ENCODE data around the gene FOXP4. TPM values are rescaled to one million over a fixed set of nuclear protein-coding genes. Genes with fewer than 3 reads are reported as not detected.

The FOXP4 gene
- total RNA-seq, 1 donor from 2014 or later = 1.6 TPM

- no peak overlapping the region for H3K27ac ChIP-seq (ENCODE audit: low read depth, low read length)
- peaks cover 15 to 40% (median 28%) of the 10 kb centered on the region in 3 donors for H3K27me3 ChIP-seq (ENCODE audit: control insufficient read depth in 3 of 3, insufficient read depth in 3 of 3, low read length in 3 of 3)
- no peaks in the 10 kb centered on the region for H3K36me3 ChIP-seq (ENCODE audit: control insufficient read depth in 3 of 3, insufficient read depth in 3 of 3, low read length in 3 of 3)
Measured at GRCh38 chr6:41522780-41523548, 23.2 kb upstream of the FOXP4 start.

GRCh38 chr6:41523915-41524633 lies 22.1 kb upstream of the FOXP4 start:
- no peak overlapping the region for H3K4me3 ChIP-seq (ENCODE audit: low read length in 3 of 3)
- H3K9ac ChIP-seq (ENCODE audit: low read depth in 1 of 3, low read length in 3 of 3) = no peak overlapping the region
- H3K27me3 ChIP-seq (ENCODE audit: control insufficient read depth in 3 of 3, insufficient read depth in 3 of 3, low read length in 3 of 3) = peaks cover 24 to 51% (median 36%) of the 10 kb centered on the region in 3 donors
- no peaks in the 10 kb centered on the region for H3K36me3 ChIP-seq (ENCODE audit: control insufficient read depth in 3 of 3, insufficient read depth in 3 of 3, low read length in 3 of 3)
- H3K27ac ChIP-seq (ENCODE audit: low read depth, low read length) = no peak overlapping the region
- H3K4me1 ChIP-seq (ENCODE audit: control insufficient read depth in 3 of 3, insufficient read depth in 3 of 3, low read length in 3 of 3) = peaks cover 0 to 4% (median 0%) of the 10 kb centered on the region in 3 donors
- no peaks in the 10 kb centered on the region for H3K9me3 ChIP-seq (ENCODE audit: control insufficient read depth in 3 of 3, low read length in 3 of 3)

More at GRCh38 chr6:41522780-41523548, 23.2 kb upstream of the FOXP4 start:
- Histone ChIP-seq H3K4me1 (ENCODE audit: control insufficient read depth in 3 of 3, insufficient read depth in 3 of 3, low read length in 3 of 3) (no peaks in the 10 kb centered on the region), H3K4me3 (ENCODE audit: low read length in 3 of 3) (no peak overlapping the region), H3K9ac (ENCODE audit: low read depth in 1 of 3, low read length in 3 of 3) (no peak overlapping the region), H3K9me3 (ENCODE audit: control insufficient read depth in 3 of 3, low read length in 3 of 3) (no peaks in the 10 kb centered on the region)

GRCh38 chr6:41524634-41525011 lies 21.6 kb upstream of the FOXP4 start:
- Histone ChIP-seq H3K4me1 (ENCODE audit: control insufficient read depth in 3 of 3, insufficient read depth in 3 of 3, low read length in 3 of 3) (peaks cover 0 to 4% (median 0%) of the 10 kb centered on the region in 3 donors), H3K27me3 (ENCODE audit: control insufficient read depth in 3 of 3, insufficient read depth in 3 of 3, low read length in 3 of 3) (peaks cover 25 to 57% (median 41%) of the 10 kb centered on the region in 3 donors), H3K9me3 (ENCODE audit: control insufficient read depth in 3 of 3, low read length in 3 of 3) (no peaks in the 10 kb centered on the region)

GRCh38 chr6:41527721-41528408 lies 18.3 kb upstream of the FOXP4 start:
- Histone ChIP-seq H3K9me3 (ENCODE audit: control insufficient read depth in 3 of 3, low read length in 3 of 3) (no peaks in the 10 kb centered on the region), H3K9ac (ENCODE audit: low read depth in 1 of 3, low read length in 3 of 3) (no peak overlapping the region), H3K27me3 (ENCODE audit: control insufficient read depth in 3 of 3, insufficient read depth in 3 of 3, low read length in 3 of 3) (peaks cover 20 to 55% (median 37%) of the 10 kb centered on the region in 3 donors), H3K4me1 (ENCODE audit: control insufficient read depth in 3 of 3, insufficient read depth in 3 of 3, low read length in 3 of 3) (peaks cover 6 to 9% (median 8%) of the 10 kb centered on the region in 3 donors), H3K4me3 (ENCODE audit: low read length in 3 of 3) (no peak overlapping the region), H3K36me3 (ENCODE audit: control insufficient read depth in 3 of 3, insufficient read depth in 3 of 3, low read length in 3 of 3) (no peaks in the 10 kb centered on the region), H3K27ac (ENCODE audit: low read depth, low read length) (no peak overlapping the region)

More at GRCh38 chr6:41524634-41525011, 21.6 kb upstream of the FOXP4 start:
- Histone ChIP-seq H3K27ac (ENCODE audit: low read depth, low read length) (no peak overlapping the region), H3K4me3 (ENCODE audit: low read length in 3 of 3) (no peak overlapping the region), H3K9ac (ENCODE audit: low read depth in 1 of 3, low read length in 3 of 3) (no peak overlapping the region), H3K36me3 (ENCODE audit: control insufficient read depth in 3 of 3, insufficient read depth in 3 of 3, low read length in 3 of 3) (no peaks in the 10 kb centered on the region)

GRCh38 chr6:41528409-41528963 lies 17.7 kb upstream of the FOXP4 start:
- H3K4me1 ChIP-seq (ENCODE audit: control insufficient read depth in 3 of 3, insufficient read depth in 3 of 3, low read length in 3 of 3) = peaks cover 6 to 9% (median 8%) of the 10 kb centered on the region in 3 donors
- no peak overlapping the region for H3K9ac ChIP-seq (ENCODE audit: low read depth in 1 of 3, low read length in 3 of 3)
- peaks cover 14 to 49% (median 31%) of the 10 kb centered on the region in 3 donors for H3K27me3 ChIP-seq (ENCODE audit: control insufficient read depth in 3 of 3, insufficient read depth in 3 of 3, low read length in 3 of 3)
- no peaks in the 10 kb centered on the region for H3K36me3 ChIP-seq (ENCODE audit: control insufficient read depth in 3 of 3, insufficient read depth in 3 of 3, low read length in 3 of 3)
- H3K27ac ChIP-seq (ENCODE audit: low read depth, low read length) = no peak overlapping the region
- no peak overlapping the region for H3K4me3 ChIP-seq (ENCODE audit: low read length in 3 of 3)
- H3K9me3 ChIP-seq (ENCODE audit: control insufficient read depth in 3 of 3, low read length in 3 of 3) = no peaks in the 10 kb centered on the region

- no peak overlapping the region for H3K9ac ChIP-seq (ENCODE audit: low read depth in 1 of 3, low read length in 3 of 3)
- H3K4me1 ChIP-seq (ENCODE audit: control insufficient read depth in 3 of 3, insufficient read depth in 3 of 3, low read length in 3 of 3) = peaks cover 6 to 9% (median 8%) of the 10 kb centered on the region in 3 donors
- peaks cover 11 to 44% (median 28%) of the 10 kb centered on the region in 3 donors for H3K27me3 ChIP-seq (ENCODE audit: control insufficient read depth in 3 of 3, insufficient read depth in 3 of 3, low read length in 3 of 3)
- no peak overlapping the region for H3K27ac ChIP-seq (ENCODE audit: low read depth, low read length)
- H3K36me3 ChIP-seq (ENCODE audit: control insufficient read depth in 3 of 3, insufficient read depth in 3 of 3, low read length in 3 of 3) = no peaks in the 10 kb centered on the region
- H3K9me3 ChIP-seq (ENCODE audit: control insufficient read depth in 3 of 3, low read length in 3 of 3) = no peaks in the 10 kb centered on the region
- H3K4me3 ChIP-seq (ENCODE audit: low read length in 3 of 3) = no peak overlapping the region
Measured at GRCh38 chr6:41529049-41529448, 17.1 kb upstream of the FOXP4 start.

GRCh38 chr6:41529970-41530369 lies 16.2 kb upstream of the FOXP4 start:
- Histone ChIP-seq H3K27ac (ENCODE audit: low read depth, low read length) (no peak overlapping the region), H3K36me3 (ENCODE audit: control insufficient read depth in 3 of 3, insufficient read depth in 3 of 3, low read length in 3 of 3) (no peaks in the 10 kb centered on the region), H3K27me3 (ENCODE audit: control insufficient read depth in 3 of 3, insufficient read depth in 3 of 3, low read length in 3 of 3) (peaks cover 11 to 44% (median 28%) of the 10 kb centered on the region in 3 donors), H3K4me1 (ENCODE audit: control insufficient read depth in 3 of 3, insufficient read depth in 3 of 3, low read length in 3 of 3) (peaks cover 6 to 9% (median 8%) of the 10 kb centered on the region in 3 donors), H3K9me3 (ENCODE audit: control insufficient read depth in 3 of 3, low read length in 3 of 3) (no peaks in the 10 kb centered on the region), H3K9ac (ENCODE audit: low read depth in 1 of 3, low read length in 3 of 3) (no peak overlapping the region), H3K4me3 (ENCODE audit: low read length in 3 of 3) (no peak overlapping the region)

GRCh38 chr6:41530476-41530875 lies 15.7 kb upstream of the FOXP4 start:
- peaks cover 6 to 9% (median 8%) of the 10 kb centered on the region in 3 donors for H3K4me1 ChIP-seq (ENCODE audit: control insufficient read depth in 3 of 3, insufficient read depth in 3 of 3, low read length in 3 of 3)
- H3K9ac ChIP-seq (ENCODE audit: low read depth in 1 of 3, low read length in 3 of 3) = no peak overlapping the region
- H3K27me3 ChIP-seq (ENCODE audit: control insufficient read depth in 3 of 3, insufficient read depth in 3 of 3, low read length in 3 of 3) = peaks cover 11 to 44% (median 28%) of the 10 kb centered on the region in 3 donors
- no peaks in the 10 kb centered on the region for H3K36me3 ChIP-seq (ENCODE audit: control insufficient read depth in 3 of 3, insufficient read depth in 3 of 3, low read length in 3 of 3)
- no peak overlapping the region for H3K27ac ChIP-seq (ENCODE audit: low read depth, low read length)
- H3K9me3 ChIP-seq (ENCODE audit: control insufficient read depth in 3 of 3, low read length in 3 of 3) = no peaks in the 10 kb centered on the region
- no peak overlapping the region for H3K4me3 ChIP-seq (ENCODE audit: low read length in 3 of 3)

- Histone ChIP-seq H3K27me3 (ENCODE audit: control insufficient read depth in 3 of 3, insufficient read depth in 3 of 3, low read length in 3 of 3) (peaks cover 11 to 44% (median 28%) of the 10 kb centered on the region in 3 donors), H3K27ac (ENCODE audit: low read depth, low read length) (no peak overlapping the region), H3K4me1 (ENCODE audit: control insufficient read depth in 3 of 3, insufficient read depth in 3 of 3, low read length in 3 of 3) (peaks cover 6 to 9% (median 8%) of the 10 kb centered on the region in 3 donors), H3K9me3 (ENCODE audit: control insufficient read depth in 3 of 3, low read length in 3 of 3) (no peaks in the 10 kb centered on the region), H3K36me3 (ENCODE audit: control insufficient read depth in 3 of 3, insufficient read depth in 3 of 3, low read length in 3 of 3) (no peaks in the 10 kb centered on the region), H3K9ac (ENCODE audit: low read depth in 1 of 3, low read length in 3 of 3) (no peak overlapping the region), H3K4me3 (ENCODE audit: low read length in 3 of 3) (no peak overlapping the region)
Measured at GRCh38 chr6:41531016-41531415, 15.2 kb upstream of the FOXP4 start.

Data from skeletal muscle tissue (tissue), 4 donors.